ENCODE measurements around the gene NLRP3. TPM values are rescaled to one million over a fixed set of nuclear protein-coding genes. Genes with fewer than 3 reads are reported as not detected.

Gene NLRP3
- total RNA-seq (2011; cell fraction: chromatin; rRNA removed; ENCODE audit: low replicate concordance) = 0.09 TPM in 1 of 2 replicates, not detected in the other
- total RNA-seq (2011; cell fraction: nucleolus; rRNA removed) = not detected in 2 replicates
- not detected in 2 replicates for total RNA-seq (2011; cell fraction: nucleoplasm; rRNA removed)
- total RNA-seq (2014; rRNA removed) = not detected in 2 replicates
- not detected in 2 replicates for total RNA-seq (2014; rRNA removed; fragmentation: Illumina TruSeq; extraction: Trizol)
- total RNA-seq (2015; rRNA removed; fragmentation: Illumina TruSeq; extraction: Trizol) = not detected in 2 replicates
- not detected in 2 replicates for total RNA-seq (2021)
- polyA plus RNA-seq (2011; rRNA removed) = not detected in 2 replicates
- polyA plus RNA-seq (2011; cell fraction: cytosol; rRNA removed) = not detected in 2 replicates
- polyA plus RNA-seq (2011; cell fraction: nucleus; rRNA removed) = 0.07 TPM in 1 of 2 replicates, not detected in the other
- 0.01 and 0.29 TPM in 2 replicates for polyA plus RNA-seq (2012)
- not detected in 2 replicates for polyA plus RNA-seq (2014; fragmentation: Illumina TruSeq; extraction: Trizol)
- not detected for polyA plus RNA-seq (2014; fragmentation: Nextera tagmentation; extraction: Ambion mirVana)
- polyA plus RNA-seq (2014; rRNA removed) = not detected in 2 replicates
- polyA minus RNA-seq (2011; rRNA and poly(A)+ RNA removed) = not detected in 2 replicates
- not detected in 2 replicates for polyA minus RNA-seq (2011; cell fraction: cytosol; rRNA and poly(A)+ RNA removed)
- not detected in 2 replicates for polyA minus RNA-seq (2011; cell fraction: nucleus; rRNA and poly(A)+ RNA removed)
- percentile 8 among the genes with signal in this experiment for Bru-seq, nascent RNA
- percentile 12 among the genes with signal in this experiment for BruChase-seq, experiment 1, labeled RNA remaining after a 2-hour chase
- BruChase-seq, experiment 2, labeled RNA remaining after a 6-hour chase = percentile 15 among the genes with signal in this experiment
- long read RNA-seq, experiment 1 = 0 reads
- long read RNA-seq, experiment 2 = 0 reads
- long read RNA-seq, experiment 3 = 0 reads

DNA sequence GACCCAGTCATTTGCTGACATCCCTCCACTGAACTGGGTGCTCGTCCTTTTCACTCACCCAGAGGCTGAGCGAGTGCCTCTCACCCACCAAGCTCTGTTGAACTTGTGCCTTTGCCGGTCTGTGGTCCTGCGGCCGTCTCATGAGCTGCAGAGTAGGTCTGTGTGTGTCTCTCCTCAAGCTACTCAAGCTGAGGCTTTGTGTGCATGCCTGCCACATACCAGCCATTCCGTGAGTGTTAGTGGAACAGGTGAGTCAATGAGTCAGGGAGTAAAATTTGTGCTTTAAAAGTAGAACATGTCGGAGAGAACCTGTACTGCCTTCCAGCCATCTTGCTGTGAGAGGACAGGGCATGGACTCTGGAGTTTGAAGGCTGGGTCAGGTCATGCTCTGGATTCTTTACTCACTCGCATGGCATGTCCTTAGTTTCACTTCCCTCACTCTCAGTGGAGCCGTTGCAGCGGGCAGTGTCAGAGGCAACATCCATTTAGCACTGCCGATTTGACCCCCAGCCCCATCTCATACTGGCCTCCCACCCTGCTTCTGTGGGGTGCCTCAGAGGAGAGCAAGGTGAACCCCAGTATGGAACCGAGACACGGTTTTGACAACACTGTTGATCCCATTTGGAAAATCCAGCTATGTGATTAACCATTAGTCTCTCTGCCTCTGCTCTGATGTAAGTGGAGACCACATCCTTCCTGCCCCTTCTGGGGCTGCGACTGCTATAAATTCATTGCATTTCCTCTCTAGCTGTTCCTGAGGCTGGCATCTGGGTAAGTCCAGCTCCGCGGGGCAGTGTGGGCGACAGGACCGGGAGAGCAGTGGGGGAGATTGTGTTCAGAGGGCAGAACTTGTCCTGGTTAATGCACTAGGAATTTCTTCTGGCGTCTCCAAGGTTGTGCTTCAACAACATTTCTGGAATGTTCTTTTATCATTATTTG lies at the start of gene NLRP3:
Gene NLRP3 (plus strand): TSS at position 751 of the 939 bp plus-strand sequence. CDS start 2,628 bp downstream, outside the sequence.
- Histone ChIP-seq H3K9me1 (ENCODE audit: control insufficient read depth, insufficient read depth, low read length) (no peaks in the 10 kb centered on the region), H3K27me3 (ENCODE audit: control insufficient read depth in 2 of 2, insufficient read depth in 2 of 2, low read length in 2 of 2) (peaks cover 39 to 58% of the 10 kb centered on the region in 2 experiments; a peak in 4 of 5 replicates), H3K9ac (ENCODE audit: insufficient read depth in 1 of 2, low read depth in 2 of 2, low read length in 2 of 2) (peak within 1 kb of the TSS in 1 of 2 experiments; percentile 33; a peak in 1 of 4 replicates), H3K27ac (ENCODE audit: extremely low read depth, low read depth, low read length) (no peak within 1 kb of the TSS), H3K4me3 (no peak within 1 kb of the TSS), H3K9me3 (replicated peaks; ENCODE audit: control insufficient read depth, insufficient read depth, low read depth, low read length) (no peaks in the 10 kb centered on the region; the same call in 1 of the 2 replicates), H4K20me1 (replicated peaks; ENCODE audit: control insufficient read depth, insufficient read depth, low read length) (no peaks in the 10 kb centered on the region), H3K4me2 (ENCODE audit: insufficient read depth, low read length) (no peak within 1 kb of the TSS), H3K36me3 (ENCODE audit: control insufficient read depth, insufficient read depth, low read length) (no peaks in the 10 kb centered on the region), H3K79me2 (ENCODE audit: control insufficient read depth, insufficient read depth, low read length) (no peaks in the 10 kb centered on the region), H3K4me1 (replicated peaks in 1 of 2; ENCODE audit: control insufficient read depth in 2 of 2, insufficient read depth in 2 of 2, low read length in 2 of 2) (no peaks in the 10 kb centered on the region), H2AFZ (ENCODE audit: low read depth, low read length) (0 out of 2 replicates have a peak within 1 kb of the TSS, but pooled peaks have one; percentile 18)
- POLR2A ChIA-PET = interaction anchor here (0.8 kb wide), 1 partner anchor 11 kb away, joined by 3 read pairs; no protein-coding TSS in a partner anchor
- CTCF ChIA-PET (ENCODE audit: low intra/inter-chr PET ratio) = no interaction called here
- no peak for TF ChIP-seq ATF4 (CRISPR knock-in tag; IDR thresholded peaks at IDR 0.05)
- TF ChIP-seq ZNF217 (CRISPR knock-in tag; IDR thresholded peaks at IDR 0.05) = no peak
- no TSS peak for BruUV-seq (replicated peaks)
- DNase-seq (ENCODE audit: extremely low read depth in 1 of 4, low spot score in 3 of 4) = no peak
- ATAC-seq = peak; percentile 34; the same call in 2 of the 3 replicates
- FAIRE-seq = no peak
- intact Hi-C loops (cut with micrococcal nuclease) (no loop called here), in situ Hi-C loops (cut with MboI) (no loop called here)
- WGBS (ENCODE audit: insufficient coverage, low coverage, missing lambda C conversion rate) = under 1% methylated on average over 19 of the region's 19 CpGs

All from K562 (cell line).